Heart left ventricle (tissue), 16 donors: ENCODE results near the gene DDX60. TPM values are rescaled to one million over a fixed set of nuclear protein-coding genes. Genes with fewer than 3 reads are reported as not detected.
"Not testable (repeated sequence)": the region's sequence is repeated elsewhere in the genome, so short reads cannot be mapped to it uniquely, and the experiment has no call there.

Source experiments
- ATAC-seq, 4 donors: fragments of 200-7000 bp; cut with Tn5 transposase; one replicate each; pipeline ENCODE4 v1.9.1; 2020 to 2022; ENCODE audit warnings: moderate library complexity in 4 of 4, mild to moderate bottlenecking in 3 of 4, moderate number of reproducible peaks in 1 of 4
- DNase-seq, 5 donors: peaks; one replicate each; pipeline ENCODE4 v3.0.0-alpha.2; 2020
- H3K27ac ChIP-seq, 12 donors: fragments of 200-600 bp; sonication (generic) in 4 of 12; one replicate each; pipeline versions ENCODE4 v1.5.0 to v1.8.0; 2016 to 2022; ENCODE audit warnings: mild to moderate bottlenecking in 2 of 12
- H3K27me3 ChIP-seq, 9 donors: fragments of 200-600 bp; sonication (generic) in 2 of 9; one replicate each; pipeline versions ENCODE4 v1.5.1 to v1.8.0; 2016 to 2022; ENCODE audit warnings: mild to moderate bottlenecking in 3 of 9
- H3K36me3 ChIP-seq, 9 donors: fragments of 200-600 bp; sonication (generic) in 2 of 9; one replicate each; pipeline versions ENCODE4 v1.5.0 to v1.8.0; 2018 to 2022; ENCODE audit warnings: mild to moderate bottlenecking in 2 of 9
- H3K4me1 ChIP-seq, 12 donors: fragments of 200-600 bp; sonication (generic) in 4 of 12; one replicate each; pipeline versions ENCODE4 v1.5.0 to v1.8.0; 2016 to 2022; ENCODE audit warnings: mild to moderate bottlenecking in 3 of 12
- H3K4me3 ChIP-seq, 12 donors: fragments of 200-600 bp; sonication (generic) in 4 of 12; one replicate each; pipeline versions ENCODE4 v1.5.0 to v1.8.0; 2017 to 2022; ENCODE audit warnings: mild to moderate bottlenecking in 9 of 12, moderate library complexity in 4 of 12
- H3K9me3 ChIP-seq, 12 donors: fragments of 200-600 bp; sonication (generic) in 4 of 12; one replicate each; pipeline versions ENCODE4 v1.5.0 to v1.8.0; 2016 to 2022; ENCODE audit warnings: mild to moderate bottlenecking in 1 of 12
- CTCF ChIP-seq, 12 donors: fragments of 200-600 bp; sonication (generic) in 4 of 12; IDR thresholded peaks; one replicate each; pipeline versions ENCODE4 v1.5.0 to v1.8.0; 2018 to 2022; ENCODE audit warnings: antibody characterized with exemption in 12 of 12, mild to moderate bottlenecking in 5 of 12
- POLR2A ChIP-seq, 2 donors: fragments of 450-650 bp; IDR thresholded peaks; one replicate each; pipeline ENCODE4 v1.6.1; 2017; ENCODE audit warnings: antibody characterized with exemption in 2 of 2, mild to moderate bottlenecking in 2 of 2, moderate library complexity in 2 of 2
- WGBS, 4 donors: extraction: QIAGEN DNeasy Blood & Tissue Kit in 2 of 4; methylation state at CpG; one replicate each; pipeline versions ENCODE4 v1.1.5 to v1.1.7; 2013 to 2018; 5-methylcytosine and 5-hydroxymethylcytosine counted together
- intact Hi-C, 10 donors: fragments of 100-400 bp; cut with DNase I; formaldehyde crosslinking; loops; one replicate each; pipeline versions ENCODE4 v1.11.1 to v1.14.2; 2022
- polyA plus RNA-seq, 2 donors: library from polyadenylated mRNA; stranded (reverse); fragments of 200-250 nt; gene quantifications; one replicate each; pipeline ENCODE4 v1.2.3, GENCODE V29; 2013
- total RNA-seq, 9 donors: library from RNA; depleted of rRNA in 2 of 9; stranded (reverse); fragments of >200 nt in 2 of 9; fragmentation: NEBNext Ultra II Directional in 3 of 9; extraction: Animal tissue kit (Norgen Biotek cat#: 25700) in 3 of 9; gene quantifications; one replicate each; pipeline versions ENCODE4 v1.1.0 to v1.2.4, GENCODE V29; 2016 to 2023
- donor health status: ischemic (EF 13 %, LVEDD 7.1; RV severe dilation, severe dysfunction).
- donor health status: healthy with polysubstance abuse.
- donor health status: DM: no; HTN: yes; CAD: no.
- donor health status: DM: no; HTN: no; CAD: no.
- donor health status: ischemic (EF 25% LVEDD 6.9; RV normal size, moderate dysfunction).
- donor health status: ischemic (EF 25% LVEDD 5.7; RV mildly dilated, moderate dysfunction).
- donor health status: healthy.
- donor health status: DM: yes; HTN: yes; CAD: no.
- donor health status: ischemic (EF 35%, LVEDD 5.7; RV mildly dilated, moderate dysfunction).
- donor health status: nonischemic (EF 11% LVEDD 7.7; RV severe dilation, severe dysfunction).
- donor health status: DM: yes; HTN: yes; CAD: no.
- donor health status: PGD.
- donor health status: ischemic (EF 29% LVEDD 5.4; RV normal size, mild dysfunction).
- donor health status: nonischemic (EF 23%, LVEDD 6.1; RV moderate dilation, normal function).

DDX60 gene
- total and polyA plus RNA-seq, 11 donors: 1.4 to 27.2 (median 8.7) TPM

GRCh38 chr4:168218645-168219044 is 99.9 kb downstream of the DDX60 start:
- peaks cover 0 to 8% (median 0%) of the 10 kb centered on the region in 12 donors for H3K4me1 ChIP-seq
- no peak for DNase-seq
- peaks cover 0 to 25% (median 0%) of the 10 kb centered on the region in 12 donors for H3K9me3 ChIP-seq
- H3K27me3 ChIP-seq: no peaks in the 10 kb centered on the region
- H3K4me3 ChIP-seq: no peak overlapping the region
- 90 to 100% (median 99%) methylated on average over 1 of the region's 1 CpG for WGBS, 4 donors
- H3K36me3 ChIP-seq: peaks cover 0 to 80% (median 58%) of the 10 kb centered on the region in 9 donors
- no peak overlapping the region for H3K27ac ChIP-seq
- no peak for ATAC-seq
- TF ChIP-seq CTCF (IDR thresholded peaks at IDR 0.05) (no peak), POLR2A (IDR thresholded peaks at IDR 0.05) (no peak)
- intact Hi-C loops: no loop called here

- intact Hi-C loops, H3K4me3 ChIP-seq, H3K4me1 ChIP-seq, DNase-seq, H3K27ac ChIP-seq, ATAC-seq, H3K27me3 ChIP-seq: not testable (repeated sequence)
- peaks cover 0 to 35% (median 0%) of the 10 kb centered on the region in 12 donors for H3K9me3 ChIP-seq
- peaks cover 0 to 29% (median 22%) of the 10 kb centered on the region in 9 donors for H3K36me3 ChIP-seq
Measured at GRCh38 chr4:168213511-168213910, 105.0 kb downstream of the DDX60 start.

GRCh38 chr4:168212656-168213055 is 105.9 kb downstream of the DDX60 start:
- DNase-seq (no peak), ATAC-seq (no peak)
- peaks cover 0 to 31% (median 0%) of the 10 kb centered on the region in 12 donors for H3K9me3 ChIP-seq
- no peak for TF ChIP-seq POLR2A (IDR thresholded peaks at IDR 0.05)
- TF ChIP-seq CTCF (IDR thresholded peaks at IDR 0.05): no peak
- H3K27me3 ChIP-seq: no peaks in the 10 kb centered on the region
- H3K4me3 ChIP-seq: no peak overlapping the region
- H3K27ac ChIP-seq: no peak overlapping the region
- peaks cover 0 to 21% (median 14%) of the 10 kb centered on the region in 9 donors for H3K36me3 ChIP-seq
- WGBS, 4 donors: 89 to 94% (median 91%) methylated on average over 3 of the region's 3 CpGs
- intact Hi-C loops: no loop called here
- H3K4me1 ChIP-seq: no peaks in the 10 kb centered on the region

- intact Hi-C loops: no loop called here
- Histone ChIP-seq H3K4me1 (no peaks in the 10 kb centered on the region), H3K36me3 (no peaks in the 10 kb centered on the region), H3K9me3 (peaks cover 0 to 22% (median under 1%) of the 10 kb centered on the region in 12 donors), H3K27ac (no peak overlapping the region), H3K27me3 (no peaks in the 10 kb centered on the region), H3K4me3 (no peak overlapping the region)
- ATAC-seq: no peak
- WGBS, 4 donors: 93 to 97% (median 95%) methylated on average over 3 of the region's 3 CpGs
- TF ChIP-seq POLR2A (IDR thresholded peaks at IDR 0.05) (no peak), CTCF (IDR thresholded peaks at IDR 0.05) (no peak)
- DNase-seq: no peak
Measured at GRCh38 chr4:168208957-168209614, 109.5 kb downstream of the DDX60 start.
